ENCODE results near the gene LIPT1.

DNA sequence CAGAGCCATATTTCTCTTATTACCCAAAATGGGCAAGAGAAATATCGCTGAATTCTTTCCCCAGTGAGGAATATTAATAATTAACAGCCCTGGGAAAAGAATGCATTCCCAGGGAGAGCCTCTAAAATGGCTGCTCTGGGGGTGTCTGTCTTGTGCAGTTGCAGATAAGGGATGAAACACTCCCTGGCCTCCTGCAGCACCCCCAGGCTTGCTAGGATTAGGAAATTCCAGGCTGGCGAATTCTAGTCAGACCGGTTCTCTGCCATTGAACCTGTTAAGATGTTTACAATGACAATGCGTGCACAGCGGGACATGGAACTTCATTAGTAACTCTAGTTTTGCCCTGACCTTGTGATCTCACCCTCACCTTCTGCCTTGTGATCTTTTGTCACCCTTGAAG, 50.7 kb downstream of the LIPT1 start:
- no peak for TF ChIP-seq CTCF (IDR thresholded peaks at IDR 0.05; ENCODE audit: low read depth, low read length, missing input control)
- no peak for TF ChIP-seq MAX (IDR thresholded peaks at IDR 0.05)
- TF ChIP-seq TAF1 (conservative IDR thresholded peaks at IDR 0.05) = no peak
- no peak for TF ChIP-seq SP1 (IDR thresholded peaks at IDR 0.05)

Measured in liver (tissue), 3 donors.